Endometrial microvascular endothelial cells (primary cell): ENCODE measurements around the gene PTPRG. TPM values are rescaled to one million over a fixed set of nuclear protein-coding genes. Genes with fewer than 3 reads are reported as not detected.

Source experiments
- in situ Hi-C: cut with HindIII; loops from 2 replicates; pipeline ENCODE4 v1.10.0; 2017; ENCODE audit warnings: low sequenced_read_pairs, low pct_unique_long_range_greater_than_20kb; ENCODE audit errors: inconsistent ontology term
- total RNA-seq: library from RNA; depleted of rRNA; stranded (reverse); fragments of >200 nt; gene quantifications from one replicate; pipeline ENCODE4 v1.2.3, GENCODE V29; 2015; ENCODE audit errors: inconsistent ontology term

The PTPRG gene
- total RNA-seq, 1 donor from 2014 or later, result 13.1 TPM

- in situ Hi-C loops, result no loop called here
Observed at GRCh38 chr3:61935814-61936213, 374.4 kb downstream of the PTPRG start.

GRCh38 chr3:61936344-61936937 is 375.1 kb downstream of the PTPRG start:
- in situ Hi-C loops, result no loop called here

GRCh38 chr3:61937477-61937876 is 376.1 kb downstream of the PTPRG start:
- in situ Hi-C loops, result no loop called here

GRCh38 chr3:61938878-61939549 is 377.6 kb downstream of the PTPRG start:
- in situ Hi-C loops, result no loop called here

- in situ Hi-C loops, result no loop called here
Observed at GRCh38 chr3:61940236-61940635, 378.9 kb downstream of the PTPRG start.

- in situ Hi-C loops, result no loop called here
Observed at GRCh38 chr3:61943975-61944374, 382.6 kb downstream of the PTPRG start.

GRCh38 chr3:61944726-61945125 is 383.4 kb downstream of the PTPRG start:
- in situ Hi-C loops, result no loop called here

GRCh38 chr3:61945657-61946056 is 384.3 kb downstream of the PTPRG start:
- in situ Hi-C loops, result no loop called here

GRCh38 chr3:61946570-61947324 is 385.4 kb downstream of the PTPRG start:
- in situ Hi-C loops, result no loop called here

- in situ Hi-C loops, result no loop called here
Observed at GRCh38 chr3:61947456-61947855, 386.1 kb downstream of the PTPRG start.

- in situ Hi-C loops, result no loop called here
Observed at GRCh38 chr3:61948699-61949305, 387.4 kb downstream of the PTPRG start.

- in situ Hi-C loops, result no loop called here
Observed at GRCh38 chr3:61954097-61954540, 392.7 kb downstream of the PTPRG start.

GRCh38 chr3:61955483-61955882 is 394.1 kb downstream of the PTPRG start:
- in situ Hi-C loops, result no loop called here

GRCh38 chr3:61956236-61956635 is 394.9 kb downstream of the PTPRG start:
- in situ Hi-C loops, result no loop called here

- in situ Hi-C loops, result no loop called here
Observed at GRCh38 chr3:61957259-61957658, 395.9 kb downstream of the PTPRG start.

- in situ Hi-C loops, result no loop called here
Observed at GRCh38 chr3:61960976-61961375, 399.6 kb downstream of the PTPRG start.

- in situ Hi-C loops, result no loop called here
Observed at GRCh38 chr3:61961900-61962299, 400.5 kb downstream of the PTPRG start.

GRCh38 chr3:61964566-61964965 is 403.2 kb downstream of the PTPRG start:
- in situ Hi-C loops, result no loop called here

GRCh38 chr3:61965770-61966131 is 404.4 kb downstream of the PTPRG start:
- in situ Hi-C loops, result no loop called here

GRCh38 chr3:61966200-61966599 is 404.8 kb downstream of the PTPRG start:
- in situ Hi-C loops, result no loop called here
